Tibial nerve (tissue), 3 donors: Measurements from ENCODE around the gene RAB8B.

ENCODE experiments used
- CTCF ChIP-seq, 5 experiments: fragments of 200-600 bp in 3 of 5; fragments of 450-650 bp in 2 of 5; sonication (generic) in 3 of 5; IDR thresholded peaks; one replicate each; pipeline ENCODE4 v1.5.1; 2016 to 2019; ENCODE audit warnings: antibody characterized with exemption in 5 of 5, mild to moderate bottlenecking in 3 of 5, moderate library complexity in 2 of 5
- POLR2A ChIP-seq, 2 donors: fragments of 450-650 bp; IDR thresholded peaks; one replicate each; pipeline ENCODE4 v1.6.1; 2017; ENCODE audit warnings: antibody characterized with exemption in 2 of 2, mild to moderate bottlenecking in 2 of 2, moderate library complexity in 2 of 2

- TF ChIP-seq CTCF (IDR thresholded peaks at IDR 0.05) (no peak), POLR2A (IDR thresholded peaks at IDR 0.05) (no peak)
Observed at GRCh38 chr15:63291507-63291906, 102.1 kb downstream of the RAB8B start.
